Measurements from ENCODE around the gene ZNF350.
"Not testable (repeated sequence)": the region's sequence is repeated elsewhere in the genome, so short reads cannot be mapped to it uniquely, and the experiment has no call there.

Gene ZNF350

DNA sequence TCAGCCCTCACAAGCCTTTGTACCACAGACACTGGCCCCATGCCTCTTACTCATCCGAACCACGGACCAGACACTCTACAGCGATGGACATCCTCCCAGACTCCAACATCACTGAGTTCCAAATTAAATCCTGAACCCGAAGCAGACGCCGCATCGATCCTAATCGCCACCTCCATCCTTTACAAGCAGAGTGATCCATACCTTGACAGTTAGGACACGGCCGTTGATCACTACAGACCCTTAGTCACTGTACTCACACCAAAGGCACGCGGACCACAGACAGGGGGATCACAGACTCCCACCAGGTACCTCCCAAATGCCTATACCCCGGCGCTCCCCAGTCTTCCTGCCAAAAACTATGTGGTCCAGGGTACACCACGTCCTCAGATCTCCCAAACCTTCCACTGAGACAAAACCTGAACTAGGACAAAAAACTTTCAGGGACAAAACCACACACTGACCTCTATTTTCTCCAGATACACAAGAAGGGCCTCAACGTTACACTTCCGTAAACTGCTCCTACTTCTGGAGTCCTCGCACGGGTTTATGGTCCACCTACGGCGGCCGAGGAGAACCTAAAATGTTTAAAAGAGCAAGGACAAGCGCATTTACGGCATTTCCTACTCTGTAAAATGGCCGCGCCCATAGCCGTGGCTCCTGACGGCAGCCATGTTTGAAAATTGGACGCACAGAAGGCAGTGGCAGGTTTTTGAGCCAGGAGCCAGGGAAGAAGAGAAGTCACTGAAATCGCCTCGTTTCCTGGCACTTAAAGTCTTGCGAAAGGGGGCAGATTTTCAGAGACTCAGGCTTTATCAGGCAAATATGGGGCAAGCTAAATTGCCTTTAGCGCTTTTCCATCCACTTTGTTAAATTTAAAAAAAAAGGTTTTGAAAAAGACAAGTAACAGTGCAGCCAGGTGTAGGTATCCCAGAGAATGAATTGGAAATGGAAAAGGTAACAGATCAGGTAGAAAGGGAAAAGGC is at the start of gene ZNF350:
Gene ZNF350 (minus strand): TSS at position 532 of the 983 bp plus-strand sequence. CDS start 12,480 bp downstream, outside the sequence.
- DNase-seq (ENCODE audit: low read depth in 2 of 2, low spot score in 1 of 2): peak; percentile 68 to 76

DNA sequence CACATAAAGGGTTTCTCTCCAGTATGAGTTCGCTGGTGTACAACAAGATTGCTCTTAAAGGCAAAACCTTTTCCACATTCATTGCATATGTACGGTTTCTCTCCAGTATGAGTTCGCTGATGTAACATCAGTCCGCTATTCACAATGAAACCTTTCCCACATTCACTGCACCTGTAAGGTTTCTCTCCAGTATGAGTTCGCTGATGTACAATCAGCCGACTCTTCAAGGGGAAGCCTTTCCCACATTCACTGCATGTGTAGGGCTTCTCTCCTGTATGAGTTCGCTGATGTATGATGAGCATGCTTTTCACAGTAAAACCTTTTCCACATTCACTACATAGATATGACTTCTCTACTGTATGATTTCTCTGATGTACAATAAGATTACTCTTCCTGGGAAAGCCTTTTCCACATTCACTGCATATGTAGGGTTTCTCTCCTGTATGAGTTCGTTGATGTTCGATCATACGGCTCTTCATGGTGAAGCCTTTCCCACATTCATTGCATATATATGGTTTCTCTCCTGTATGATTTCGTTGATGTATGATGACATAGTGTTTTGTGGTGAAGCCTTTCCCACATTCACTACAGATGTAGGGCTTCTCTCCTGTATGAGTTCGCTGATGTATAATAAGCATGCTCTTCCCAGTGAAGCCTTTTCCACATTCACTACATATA is 47.5 kb upstream of the ZNF350 start:
- DNase-seq (ENCODE audit: low read depth in 2 of 2, low spot score in 1 of 2): no peak

DNA sequence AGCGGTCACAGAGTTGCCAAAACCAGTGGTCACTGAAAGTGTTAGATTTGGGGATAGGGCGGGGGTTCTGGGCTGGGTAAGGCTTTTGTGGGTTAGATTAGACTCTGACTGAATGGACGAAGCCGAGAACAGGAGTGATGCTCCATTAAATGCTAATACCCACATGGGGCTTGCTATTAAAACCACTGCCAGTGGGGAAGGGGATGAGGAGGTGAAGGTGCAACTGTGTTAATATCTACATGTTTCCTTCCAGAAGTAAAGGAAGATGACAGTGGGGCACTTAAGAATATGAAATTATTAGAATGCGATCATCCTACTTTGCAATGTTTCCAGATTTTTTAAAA is 42.1 kb upstream of the ZNF350 start:
- DNase-seq (ENCODE audit: low read depth in 2 of 2, low spot score in 1 of 2): no peak

DNA sequence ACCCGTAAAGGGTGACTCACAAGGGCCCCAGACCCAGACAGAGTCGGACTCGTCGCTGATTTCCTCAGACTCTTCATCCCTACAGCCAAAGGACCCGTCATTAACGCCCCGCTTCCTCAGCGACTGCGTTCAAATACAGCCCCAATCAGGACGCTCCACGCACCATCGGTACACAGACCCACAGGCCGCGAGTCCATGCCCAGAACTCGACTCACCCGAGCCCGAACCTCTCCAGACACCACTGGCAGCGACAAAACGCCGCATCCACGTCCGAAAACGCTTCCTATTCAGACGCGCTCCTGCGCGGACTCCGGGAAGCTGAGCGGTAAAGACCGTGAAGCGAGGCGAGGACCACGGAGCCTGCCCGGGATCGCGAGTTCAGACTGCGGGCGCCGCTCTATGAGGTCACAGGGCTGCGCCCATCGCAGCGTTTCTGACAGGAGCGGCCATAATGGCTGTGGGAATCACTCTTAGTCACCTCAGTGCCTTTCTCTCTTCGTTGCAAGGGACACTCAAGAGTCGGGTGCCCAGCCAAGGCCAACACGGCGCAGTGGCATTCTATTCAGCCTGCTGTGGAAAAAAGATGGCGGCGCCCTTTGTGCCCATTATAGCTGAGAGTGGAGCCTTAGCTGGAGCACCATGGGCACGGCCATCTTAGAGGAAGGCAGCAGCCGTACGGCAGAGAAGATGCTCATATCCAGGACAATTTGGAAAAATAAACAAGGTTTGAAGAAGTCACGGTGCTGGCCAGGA is 41.6 kb upstream of the ZNF350 start, which contains the start of gene ZNF614:
Gene ZNF614 (minus strand): TSS at position 353 of the 753 bp plus-strand sequence. CDS start 2,634 bp downstream, outside the sequence.
- DNase-seq (ENCODE audit: low read depth in 2 of 2, low spot score in 1 of 2): peak; percentile 72

DNA sequence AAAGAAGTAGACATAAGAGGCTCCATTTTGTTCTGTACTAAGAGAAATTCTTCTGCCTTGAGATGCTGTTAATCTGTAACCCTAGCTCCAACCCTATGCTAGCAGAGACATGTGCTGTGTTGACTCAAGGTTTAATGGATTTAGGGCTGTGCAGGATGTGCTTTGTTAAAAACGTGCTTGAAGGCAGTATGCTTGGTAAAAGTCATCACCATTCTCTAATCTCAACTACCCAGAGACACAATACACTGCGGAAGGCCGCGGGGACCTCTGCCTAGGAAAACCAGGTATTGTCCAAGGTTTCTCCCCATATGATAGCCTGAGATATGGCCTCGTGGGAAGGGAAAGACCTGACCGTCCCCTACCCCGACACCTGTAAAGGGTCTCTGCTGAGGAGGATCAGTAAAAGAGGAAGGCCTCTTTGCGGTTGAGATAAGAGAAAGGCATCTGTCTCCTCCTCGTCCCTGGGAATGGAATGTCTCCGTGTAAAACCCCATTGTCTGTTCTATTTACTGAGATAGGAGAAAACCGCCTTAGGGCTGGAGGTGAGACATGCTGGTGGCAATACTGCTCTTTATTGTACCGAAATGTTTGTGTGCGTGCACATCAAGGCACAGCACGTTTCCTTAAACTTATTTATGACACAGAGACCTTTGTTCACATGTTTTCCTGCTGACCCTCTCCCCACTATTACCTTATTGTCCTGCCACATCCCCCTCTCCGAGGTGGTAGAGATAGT is 39.8 kb upstream of the ZNF350 start:
- DNase-seq (ENCODE audit: low read depth in 2 of 2, low spot score in 1 of 2): not testable (repeated sequence)

DNA sequence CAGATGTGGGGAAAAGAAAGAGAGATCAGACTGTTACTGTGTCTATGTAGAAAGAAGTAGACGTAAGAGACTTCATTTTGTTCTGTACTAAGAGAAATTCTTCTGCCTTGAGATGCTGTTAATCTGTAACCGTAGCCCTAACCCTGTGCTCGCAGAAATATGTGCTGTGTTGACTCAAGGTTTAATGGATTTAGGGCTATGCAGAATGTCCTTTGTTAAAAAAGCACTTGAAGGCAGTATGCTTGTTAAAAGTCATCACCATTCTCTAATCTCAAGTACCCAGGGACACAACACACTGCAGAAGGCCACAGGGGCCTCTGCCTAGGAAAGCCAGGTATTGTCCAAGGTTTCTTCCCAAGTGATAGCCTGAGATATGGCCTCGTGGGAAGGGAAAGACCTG is 37.8 kb upstream of the ZNF350 start:
- DNase-seq (ENCODE audit: low read depth in 2 of 2, low spot score in 1 of 2): not testable (repeated sequence)

DNA sequence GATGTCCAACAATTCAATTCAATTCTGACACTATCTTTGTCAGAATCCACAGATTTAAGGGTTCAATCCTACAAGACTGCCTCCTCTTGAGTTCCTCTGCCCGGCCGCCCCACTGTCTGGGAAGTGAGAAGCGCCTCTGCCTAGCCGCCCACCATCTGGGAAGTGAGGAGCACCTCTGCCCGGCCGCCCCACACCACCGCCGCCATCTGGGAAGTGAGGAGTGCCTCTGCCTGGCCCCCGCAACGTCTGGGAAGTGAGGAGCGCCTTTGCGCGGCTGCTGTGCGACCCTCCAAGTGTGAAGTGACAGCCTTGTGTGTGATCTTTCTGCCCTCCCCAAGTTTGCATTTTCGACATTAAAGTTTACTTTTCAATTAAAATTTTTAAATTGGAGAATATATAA is 35.6 kb upstream of the ZNF350 start:
- no peak for DNase-seq (ENCODE audit: low read depth in 2 of 2, low spot score in 1 of 2)

DNA sequence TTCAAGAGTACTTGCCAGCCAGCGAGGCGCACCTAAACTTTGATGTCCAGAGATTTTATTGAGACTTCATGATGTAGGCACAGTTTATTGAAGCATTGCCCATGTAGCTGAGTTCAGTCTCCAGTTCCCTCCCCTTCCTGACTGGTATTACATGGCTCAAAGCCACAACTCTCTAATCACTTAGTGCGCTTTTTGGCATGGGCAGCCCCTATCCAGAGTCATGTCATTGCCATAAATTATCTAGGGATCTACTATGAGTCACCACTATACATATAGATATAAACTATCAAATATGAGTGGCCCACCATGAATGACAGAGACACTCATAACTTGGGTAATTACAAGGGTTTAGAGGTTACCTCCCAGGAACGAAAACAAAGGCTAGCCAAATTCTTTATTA is 33.9 kb upstream of the ZNF350 start:
- no peak for DNase-seq (ENCODE audit: low read depth in 2 of 2, low spot score in 1 of 2)

DNA sequence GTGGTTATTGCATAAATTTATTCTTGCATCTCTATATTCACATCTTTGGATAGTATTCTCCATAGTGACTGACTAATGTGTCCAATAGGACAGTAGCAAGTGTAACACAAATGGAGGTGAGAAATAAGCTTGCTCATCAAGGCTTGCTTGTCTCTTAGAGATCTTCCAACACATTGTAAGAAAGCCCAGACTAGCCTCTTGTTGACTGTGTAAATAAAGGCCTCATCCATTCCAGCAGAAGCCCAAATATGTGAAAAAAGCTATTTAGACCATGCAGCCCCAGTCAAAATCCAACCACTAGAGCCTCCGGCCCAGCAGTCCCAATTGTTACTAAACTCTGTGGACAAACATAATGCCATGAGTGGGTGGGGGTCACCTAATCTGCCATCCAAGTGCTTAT is 24.0 kb upstream of the ZNF350 start:
- no peak for DNase-seq (ENCODE audit: low read depth in 2 of 2, low spot score in 1 of 2)

DNA sequence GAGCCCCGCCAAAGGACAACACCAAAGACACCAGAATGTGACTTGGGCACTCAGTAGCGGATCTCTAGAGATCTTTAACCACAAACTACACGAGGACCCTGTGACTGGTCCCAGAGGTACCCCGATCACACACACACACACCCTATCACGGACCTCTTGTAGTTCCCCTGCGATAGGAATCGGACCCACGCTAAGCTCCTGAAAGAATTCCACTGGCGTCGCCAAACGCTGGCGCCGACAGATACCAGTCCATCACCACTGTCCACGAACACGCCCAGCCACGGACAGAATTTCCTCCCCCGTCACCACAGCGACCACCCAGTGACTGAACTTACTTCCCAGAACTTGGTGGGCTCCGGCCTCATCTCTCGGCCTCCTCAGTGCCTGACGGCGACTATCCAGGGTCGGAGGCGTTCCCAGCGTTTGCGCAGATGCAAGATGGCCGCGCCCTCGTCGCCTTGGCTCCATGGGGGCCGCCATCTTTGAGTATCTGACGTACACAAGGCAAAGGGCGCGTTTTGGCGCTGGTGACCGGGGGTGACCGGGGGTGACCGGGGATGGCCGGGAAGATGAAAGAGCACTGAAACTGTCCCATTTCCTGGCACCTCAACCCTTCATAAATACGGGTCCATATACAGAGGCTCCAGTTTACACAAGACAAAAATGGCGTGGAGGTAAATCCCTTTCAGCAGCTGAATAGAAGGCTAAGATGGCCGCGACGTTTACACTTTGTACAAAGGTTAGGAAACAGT is 21.3 kb upstream of the ZNF350 start, which contains the start of gene ZNF615:
Gene ZNF615 (minus strand): TSS at position 406 of the 752 bp plus-strand sequence. CDS start 4,500 bp downstream, outside the sequence.
- peak; percentile 73 to 74 for DNase-seq (ENCODE audit: low read depth in 2 of 2, low spot score in 1 of 2)

DNA sequence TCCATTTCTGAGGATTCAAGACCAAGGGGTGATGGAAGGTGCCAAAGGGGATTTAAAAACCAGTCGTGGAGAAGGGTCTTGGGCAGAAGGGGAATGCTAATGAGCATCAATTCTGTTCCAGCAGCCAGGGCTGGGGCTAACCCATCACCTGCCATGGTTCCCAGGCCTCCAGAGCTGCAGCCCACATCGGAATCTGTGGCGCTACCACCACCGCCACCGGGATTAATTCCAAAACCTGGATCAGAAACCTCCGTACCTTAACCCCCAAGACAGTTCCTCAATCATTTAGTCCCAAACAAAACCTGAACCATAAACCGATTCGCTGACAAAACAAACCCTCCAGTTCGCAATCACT is 20.8 kb upstream of the ZNF350 start:
- no peak for DNase-seq (ENCODE audit: low read depth in 2 of 2, low spot score in 1 of 2)

DNA sequence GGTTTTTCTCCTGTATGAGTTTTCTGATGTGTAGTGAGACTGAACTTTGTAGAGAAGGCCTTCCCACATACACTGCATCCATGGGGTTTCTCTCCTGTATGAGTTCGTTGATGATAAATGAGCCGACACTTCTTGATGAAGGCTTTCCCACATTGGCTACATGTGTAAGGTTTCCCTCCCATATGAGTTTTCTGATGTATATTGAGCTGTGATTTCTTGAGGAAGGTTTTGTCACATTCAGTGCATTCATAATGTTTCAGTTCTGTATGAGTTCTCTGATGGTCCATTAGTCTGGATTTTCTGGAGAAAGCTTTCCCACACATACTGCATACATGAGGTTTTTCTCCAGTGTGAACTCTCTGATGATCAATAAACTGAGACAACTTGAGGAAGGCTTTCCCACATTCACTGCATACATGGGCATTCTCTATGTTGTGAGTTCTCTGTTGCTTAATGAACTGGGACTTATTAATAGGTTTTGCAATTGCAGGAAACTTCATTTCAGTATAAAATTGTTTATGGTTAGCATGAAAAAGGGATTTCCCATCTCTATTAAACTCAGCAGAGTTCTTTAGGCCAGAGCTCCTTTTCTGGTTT is 7.5 kb upstream of the ZNF350 start:
- no peak for DNase-seq (ENCODE audit: low read depth in 2 of 2, low spot score in 1 of 2)

DNA sequence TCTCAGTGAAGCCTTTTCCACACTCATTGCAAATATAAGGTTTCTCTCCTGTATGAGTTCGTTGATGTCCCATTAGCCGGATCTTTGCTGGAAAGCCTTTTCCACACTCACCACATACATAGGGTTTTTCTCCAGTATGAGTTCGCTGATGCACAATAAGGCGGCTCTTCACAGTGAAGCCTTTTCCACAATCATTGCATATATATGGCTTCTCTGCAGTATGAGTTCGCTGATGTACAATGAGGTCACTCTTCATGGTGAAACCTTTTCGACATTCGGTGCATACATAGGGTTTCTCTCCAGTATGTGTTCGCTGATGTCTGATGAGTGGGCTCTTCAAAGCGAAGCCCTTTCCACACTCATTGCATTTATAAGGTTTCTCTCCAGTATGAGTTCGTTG is 6.8 kb upstream of the ZNF350 start:
- no peak for DNase-seq (ENCODE audit: low read depth in 2 of 2, low spot score in 1 of 2)

DNA sequence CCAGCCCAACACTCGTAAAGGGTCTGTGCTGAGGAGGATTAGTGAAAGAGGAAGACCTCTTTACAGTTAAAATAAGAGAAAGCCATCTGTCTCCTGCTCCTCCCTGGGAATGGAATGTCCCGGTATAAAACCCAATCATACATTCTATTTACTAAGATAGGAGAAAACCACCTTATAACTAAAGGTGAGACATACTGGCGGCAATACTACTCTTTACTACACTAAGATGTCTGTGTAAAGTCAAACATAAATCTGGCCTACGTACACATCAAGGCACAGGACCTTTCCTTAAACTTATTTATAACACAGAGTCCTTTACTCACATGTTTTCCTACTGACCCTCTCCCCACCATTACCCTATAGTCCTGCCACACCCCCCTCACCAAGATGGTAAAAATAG is 3.3 kb downstream of the ZNF350 start:
- no peak for DNase-seq (ENCODE audit: low read depth in 2 of 2, low spot score in 1 of 2)

DNA sequence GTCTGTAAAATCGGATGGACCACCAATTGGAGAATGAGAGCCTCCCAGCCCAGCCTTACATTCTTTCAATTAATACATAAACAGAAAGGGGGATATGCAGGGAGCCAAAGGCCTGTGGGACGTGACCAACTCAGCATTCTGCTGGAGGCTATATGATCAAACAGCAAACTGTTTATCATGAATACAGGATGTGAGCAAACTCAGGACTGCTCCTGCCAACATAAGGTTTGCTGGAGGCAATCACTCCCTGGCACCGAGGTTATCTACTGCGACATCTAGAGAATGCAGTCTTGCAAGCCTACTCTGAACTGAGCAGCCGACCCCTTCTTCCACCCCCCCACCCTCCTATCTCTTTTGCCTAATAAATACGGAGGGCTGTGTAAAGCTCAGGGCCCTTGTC is 5.7 kb downstream of the ZNF350 start:
- not testable (repeated sequence) for DNase-seq (ENCODE audit: low read depth in 2 of 2, low spot score in 1 of 2)

DNA sequence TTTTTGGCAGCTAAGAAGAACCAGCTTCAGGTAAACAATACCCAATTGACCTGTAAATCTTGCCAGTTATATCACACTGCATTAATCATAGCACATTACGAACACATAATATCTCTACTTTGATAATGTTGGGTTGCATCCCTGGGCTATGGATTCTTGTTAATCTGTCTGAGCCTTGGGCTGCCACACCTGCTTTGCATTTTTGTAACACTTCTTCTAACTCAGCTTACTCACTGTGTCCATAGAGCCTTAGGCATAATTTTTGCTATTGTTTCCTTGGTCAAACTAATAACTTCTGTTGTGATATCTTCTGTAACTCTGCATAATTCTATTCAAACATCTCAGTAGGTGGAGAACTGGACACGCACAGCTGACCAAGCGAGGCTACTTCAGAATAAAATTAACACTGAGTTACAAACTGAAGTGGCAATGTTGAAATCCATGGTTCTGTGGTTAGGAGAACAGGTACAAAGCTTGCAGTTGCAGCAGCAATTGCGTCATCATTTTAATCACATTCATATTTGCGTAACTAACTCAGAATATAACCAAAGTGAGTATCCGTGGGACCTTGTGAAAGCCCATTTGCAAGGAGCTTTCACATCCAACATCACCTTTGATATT is 6.4 kb downstream of the ZNF350 start:
- DNase-seq (ENCODE audit: low read depth in 2 of 2, low spot score in 1 of 2): no peak

DNA sequence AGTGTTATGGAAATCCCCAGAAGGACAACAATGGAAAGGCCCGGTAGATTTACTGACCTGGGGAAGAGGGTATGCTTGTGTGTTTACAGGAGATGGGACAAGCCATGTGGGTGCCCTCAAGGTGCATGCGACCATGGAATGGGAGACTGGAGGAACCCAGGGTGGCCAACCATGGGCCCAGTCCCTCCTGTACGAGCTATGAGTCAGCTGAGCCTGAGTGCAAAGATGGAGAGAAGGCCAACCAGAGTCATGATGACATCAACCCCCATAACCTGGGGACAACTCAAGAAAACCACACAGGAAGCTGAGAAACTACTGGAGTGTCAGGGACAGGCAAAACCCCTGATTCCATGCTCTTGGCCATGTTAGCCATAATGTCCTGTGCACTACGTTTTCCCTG is 7.8 kb downstream of the ZNF350 start:
- no peak for DNase-seq (ENCODE audit: low read depth in 2 of 2, low spot score in 1 of 2)

DNA sequence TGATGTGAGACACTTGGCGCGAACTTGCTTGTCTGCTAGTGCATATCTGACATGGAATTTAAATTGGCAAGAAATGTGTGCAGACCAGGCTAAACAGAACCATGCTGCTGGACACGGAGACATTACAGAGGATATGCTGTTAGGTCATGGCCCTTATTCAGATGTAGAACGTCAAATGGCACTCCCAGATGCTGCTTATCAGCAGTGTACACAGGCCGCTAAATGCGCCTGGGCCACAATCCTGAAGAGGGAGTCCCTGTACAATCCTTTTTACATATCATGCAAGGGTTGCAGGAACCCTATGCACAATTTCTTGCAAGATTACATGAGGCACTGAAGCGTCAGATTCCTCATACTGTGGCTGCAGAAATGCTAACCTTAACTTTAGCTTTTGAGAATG is 9.3 kb downstream of the ZNF350 start:
- no peak for DNase-seq (ENCODE audit: low read depth in 2 of 2, low spot score in 1 of 2)

DNA sequence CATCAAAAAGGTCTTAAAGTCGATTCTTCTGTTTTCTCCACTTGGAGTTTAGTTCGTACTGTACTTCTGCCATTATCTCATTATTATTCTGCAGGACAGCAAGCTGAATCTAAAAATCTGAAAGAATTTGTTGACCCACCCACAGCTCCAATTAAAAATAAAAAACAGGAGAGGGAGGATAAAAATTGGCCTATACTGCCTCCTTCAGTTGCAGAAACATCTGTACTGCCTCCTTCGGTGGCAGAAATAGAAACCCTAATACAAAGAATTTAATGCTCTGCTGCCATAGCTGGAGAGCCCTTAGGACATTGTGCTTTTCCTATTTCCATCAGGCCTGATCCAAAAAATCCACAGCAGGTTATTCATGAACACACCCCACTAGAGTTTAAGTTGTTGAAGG is 9.8 kb downstream of the ZNF350 start:
- DNase-seq (ENCODE audit: low read depth in 2 of 2, low spot score in 1 of 2): no peak
